Testis (tissue), 2 donors: ENCODE measurements around the gene NR3C1.

Source experiments
- POLR2A ChIP-seq: fragments of 450-650 bp; IDR thresholded peaks from one replicate; pipeline ENCODE4 v1.6.1; 2017; ENCODE audit warnings: antibody characterized with exemption, mild to moderate bottlenecking, moderate library complexity
- TF ChIP-seq, protein P1 (sequence below), 3 experiments: fragments of 450-650 bp in 2 of 3; fragments of 200-600 bp in 1 of 3; sonication (generic) in 1 of 3; IDR thresholded peaks; one replicate each; pipeline ENCODE4 v1.5.1; 2016 to 2019; ENCODE audit warnings: antibody characterized with exemption in 3 of 3, mild to moderate bottlenecking in 2 of 3, moderate library complexity in 1 of 3

DNA sequence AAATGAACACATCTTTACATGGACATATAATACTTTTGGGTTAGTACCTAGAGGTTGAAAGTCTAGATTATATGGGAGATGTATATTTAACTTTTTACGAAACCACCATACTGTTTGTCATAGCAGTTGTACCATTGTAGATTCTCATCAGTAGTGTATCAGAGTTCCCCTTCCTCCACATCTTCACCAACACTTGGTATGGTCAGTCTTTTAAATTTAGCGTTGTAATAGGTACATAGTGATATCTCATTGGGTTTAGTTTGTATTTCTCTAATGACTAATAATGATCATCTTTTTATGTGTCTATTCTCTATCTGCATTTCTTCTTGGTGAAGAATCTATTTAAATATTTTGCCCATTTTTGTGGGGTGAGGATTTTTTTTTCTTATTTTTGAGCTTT is 137.5 kb downstream of the NR3C1 start:
- TF ChIP-seq, protein P1, sequence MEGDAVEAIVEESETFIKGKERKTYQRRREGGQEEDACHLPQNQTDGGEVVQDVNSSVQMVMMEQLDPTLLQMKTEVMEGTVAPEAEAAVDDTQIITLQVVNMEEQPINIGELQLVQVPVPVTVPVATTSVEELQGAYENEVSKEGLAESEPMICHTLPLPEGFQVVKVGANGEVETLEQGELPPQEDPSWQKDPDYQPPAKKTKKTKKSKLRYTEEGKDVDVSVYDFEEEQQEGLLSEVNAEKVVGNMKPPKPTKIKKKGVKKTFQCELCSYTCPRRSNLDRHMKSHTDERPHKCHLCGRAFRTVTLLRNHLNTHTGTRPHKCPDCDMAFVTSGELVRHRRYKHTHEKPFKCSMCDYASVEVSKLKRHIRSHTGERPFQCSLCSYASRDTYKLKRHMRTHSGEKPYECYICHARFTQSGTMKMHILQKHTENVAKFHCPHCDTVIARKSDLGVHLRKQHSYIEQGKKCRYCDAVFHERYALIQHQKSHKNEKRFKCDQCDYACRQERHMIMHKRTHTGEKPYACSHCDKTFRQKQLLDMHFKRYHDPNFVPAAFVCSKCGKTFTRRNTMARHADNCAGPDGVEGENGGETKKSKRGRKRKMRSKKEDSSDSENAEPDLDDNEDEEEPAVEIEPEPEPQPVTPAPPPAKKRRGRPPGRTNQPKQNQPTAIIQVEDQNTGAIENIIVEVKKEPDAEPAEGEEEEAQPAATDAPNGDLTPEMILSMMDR (IDR thresholded peaks at IDR 0.05) = no peak
- no peak for TF ChIP-seq POLR2A
